HTR-8/SVneo (cell line): Measurements from ENCODE around the gene CHST1.

ENCODE experiments used
- DNase-seq: peaks from one replicate; pipeline ENCODE4 v3.0.0; 2011; ENCODE audit warnings: low spot score, mixed read lengths; ENCODE audit not compliant: insufficient read length
- FAIRE-seq: peaks from 2 replicates; lab custom pipeline; 2011; peaks lifted over from hg19 to GRCh38; lab: Jason Lieb, UNC

The CHST1 gene

DNA sequence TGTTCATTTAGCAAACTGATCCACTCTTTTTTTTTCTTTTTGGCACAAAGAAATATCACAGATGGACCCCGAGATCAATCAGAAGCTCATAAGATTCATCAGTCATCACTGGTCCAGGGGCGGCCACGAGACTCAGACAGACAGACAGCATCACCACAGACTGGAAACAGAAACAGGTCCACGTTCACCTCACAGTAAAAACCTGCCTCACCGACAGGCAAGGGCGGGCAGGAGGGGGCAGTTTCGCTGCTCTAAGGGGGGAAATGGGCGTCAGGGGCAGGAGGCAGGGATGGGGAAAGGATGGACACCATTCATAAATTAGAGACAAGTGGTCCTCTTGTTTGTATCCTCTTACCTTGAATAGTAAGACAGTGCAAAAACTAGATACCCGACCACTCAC lies 16.5 kb downstream of the CHST1 start:
- FAIRE-seq, result no peak

GRCh38 chr11:45647786-45648185 lies 17.6 kb downstream of the CHST1 start:
- FAIRE-seq (no peak), DNase-seq (no peak)

More for the DNA sequence above, 16.5 kb downstream of the CHST1 start:
- no peak for DNase-seq

- DNase-seq (no peak), FAIRE-seq (no peak)
Observed at GRCh38 chr11:45647329-45647728, 18.1 kb downstream of the CHST1 start.

GRCh38 chr11:45646275-45646927 lies 19.0 kb downstream of the CHST1 start:
- FAIRE-seq, result no peak
- DNase-seq, result no peak

DNA sequence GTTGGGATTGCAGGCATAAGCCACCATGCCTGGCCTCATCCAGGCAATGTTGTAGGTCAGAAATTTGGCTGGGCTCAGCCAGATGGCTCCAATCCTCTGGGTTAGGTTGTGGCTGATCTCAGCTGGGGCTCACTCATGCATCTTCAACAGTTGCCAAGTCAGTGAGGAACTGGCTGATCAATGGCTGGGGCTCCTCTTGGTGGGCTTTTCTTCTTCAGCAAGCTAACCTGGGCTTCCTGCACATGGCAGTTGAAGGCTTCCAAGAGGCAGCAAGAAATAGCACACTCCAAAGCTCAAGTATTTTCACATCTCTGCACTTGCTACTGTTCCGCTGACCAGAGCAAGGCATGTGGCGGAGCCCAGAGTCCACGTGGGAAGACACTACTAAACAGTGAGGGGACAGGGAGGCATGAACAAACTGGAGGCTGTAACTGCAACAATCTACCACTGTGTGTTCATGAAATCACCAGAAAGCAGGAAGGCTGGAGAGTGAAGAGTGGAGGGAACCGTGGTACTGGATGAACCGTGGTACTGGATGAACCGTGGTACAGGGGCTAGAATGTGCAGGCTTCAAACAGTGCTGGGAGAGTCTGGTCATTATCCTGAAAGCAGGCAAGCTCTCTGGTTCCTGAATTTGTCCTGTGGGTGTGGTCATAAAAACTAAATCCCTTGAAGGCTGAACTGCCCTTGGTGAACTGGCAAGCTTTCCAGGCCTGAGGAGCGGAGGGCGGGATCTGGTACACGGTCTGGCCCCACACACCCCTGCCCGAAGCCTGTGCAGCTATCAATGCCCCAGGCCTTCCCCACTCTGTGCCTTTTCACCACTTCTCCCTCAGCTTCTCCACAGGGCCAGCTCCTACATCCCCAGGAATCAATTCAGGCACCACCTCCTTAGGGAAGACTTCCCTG lies 20.2 kb downstream of the CHST1 start:
- no peak for FAIRE-seq
- no peak for DNase-seq

GRCh38 chr11:45643598-45644260 lies 21.7 kb downstream of the CHST1 start:
- DNase-seq (no peak), FAIRE-seq (no peak)

DNA sequence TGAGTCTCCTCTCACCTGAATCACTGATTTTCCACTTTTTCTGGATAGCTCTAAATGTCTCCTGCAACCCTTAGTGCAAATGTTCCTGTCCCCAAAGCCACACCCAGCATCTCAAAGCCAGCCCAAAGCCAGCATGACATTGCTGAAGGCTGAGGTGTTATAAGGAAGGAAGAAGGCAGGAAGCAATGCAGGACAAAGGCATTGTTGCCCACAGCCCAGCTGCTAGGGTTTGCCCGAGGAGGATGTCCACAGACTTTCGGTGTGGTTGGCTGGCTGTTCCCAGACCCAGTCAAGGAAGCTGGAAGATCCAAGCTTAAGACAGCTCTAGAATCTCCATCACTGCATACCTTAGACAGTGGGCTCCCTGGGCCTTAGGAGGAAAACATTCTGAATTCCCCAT lies 23.5 kb downstream of the CHST1 start:
- DNase-seq, result no peak
- no peak for FAIRE-seq

- FAIRE-seq, result no peak
- no peak for DNase-seq
Observed at GRCh38 chr11:45638051-45638450, 27.4 kb downstream of the CHST1 start.

DNA sequence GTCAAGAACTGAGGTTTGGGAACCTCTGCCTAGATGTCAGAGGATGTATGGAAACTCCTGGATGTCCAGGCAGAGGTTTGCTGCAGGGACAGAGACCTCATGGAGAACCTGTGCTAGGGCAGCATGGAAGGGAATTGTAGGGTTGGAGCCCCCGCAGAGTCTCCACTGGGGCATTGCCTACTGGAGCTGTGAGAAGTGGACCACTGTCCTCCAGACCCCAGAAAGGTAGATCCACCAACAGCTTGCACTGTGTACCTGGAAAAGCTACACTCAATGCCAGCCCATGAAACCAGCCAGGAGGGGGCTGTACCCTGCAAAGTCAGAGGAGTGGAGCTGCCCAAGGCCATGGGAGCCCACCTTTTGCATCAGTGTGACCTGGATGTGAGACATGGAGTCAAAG lies 29.5 kb downstream of the CHST1 start:
- DNase-seq, result no peak
- no peak for FAIRE-seq

GRCh38 chr11:45625611-45626010 lies 39.8 kb downstream of the CHST1 start:
- FAIRE-seq, result no peak

GRCh38 chr11:45624095-45624494 lies 41.3 kb downstream of the CHST1 start:
- FAIRE-seq, result no peak

More at GRCh38 chr11:45625611-45626010, 39.8 kb downstream of the CHST1 start:
- DNase-seq, result no peak

GRCh38 chr11:45622861-45623260 lies 42.6 kb downstream of the CHST1 start:
- FAIRE-seq (no peak), DNase-seq (no peak)

More at GRCh38 chr11:45624095-45624494, 41.3 kb downstream of the CHST1 start:
- DNase-seq, result no peak

DNA sequence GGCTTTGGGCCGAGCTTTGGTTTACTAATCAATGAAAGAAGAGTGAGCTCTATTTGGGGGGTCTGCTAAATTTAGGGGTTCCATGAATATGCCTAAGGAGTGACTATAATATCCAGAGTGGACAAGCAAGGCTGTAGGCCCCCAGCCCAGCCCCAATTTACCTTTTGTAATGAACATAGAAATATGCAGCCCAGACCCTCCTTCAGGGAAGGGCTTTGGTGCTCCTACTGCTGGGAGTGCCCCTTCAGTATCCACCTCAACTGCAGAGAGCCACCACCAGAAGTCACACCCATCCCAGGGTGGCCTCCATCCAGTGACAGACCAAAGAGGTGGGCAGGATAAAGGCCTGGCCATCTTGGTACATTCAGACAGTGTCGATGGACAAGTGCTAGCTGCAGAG lies 43.1 kb downstream of the CHST1 start:
- DNase-seq (no peak), FAIRE-seq (no peak)

DNA sequence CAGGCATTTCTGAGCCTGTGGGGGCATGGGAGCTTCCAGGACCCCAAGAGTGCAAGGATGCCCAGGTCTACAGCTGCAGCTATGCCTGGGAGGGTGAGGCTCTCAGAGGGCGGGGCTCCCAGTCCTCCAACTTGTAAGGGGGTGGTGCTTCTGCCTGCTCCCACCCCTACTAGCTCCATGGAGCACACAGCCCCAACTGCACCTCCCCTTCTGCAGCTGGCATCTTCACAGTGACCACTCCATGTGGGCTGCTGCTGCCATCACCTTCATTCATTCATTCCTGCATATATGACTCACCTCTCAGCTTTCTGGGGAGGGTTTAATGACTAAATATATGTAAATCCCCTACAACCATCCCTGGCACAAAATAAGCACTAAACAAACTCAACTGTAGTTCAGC lies 43.8 kb downstream of the CHST1 start:
- FAIRE-seq (no peak), DNase-seq (no peak)

DNA sequence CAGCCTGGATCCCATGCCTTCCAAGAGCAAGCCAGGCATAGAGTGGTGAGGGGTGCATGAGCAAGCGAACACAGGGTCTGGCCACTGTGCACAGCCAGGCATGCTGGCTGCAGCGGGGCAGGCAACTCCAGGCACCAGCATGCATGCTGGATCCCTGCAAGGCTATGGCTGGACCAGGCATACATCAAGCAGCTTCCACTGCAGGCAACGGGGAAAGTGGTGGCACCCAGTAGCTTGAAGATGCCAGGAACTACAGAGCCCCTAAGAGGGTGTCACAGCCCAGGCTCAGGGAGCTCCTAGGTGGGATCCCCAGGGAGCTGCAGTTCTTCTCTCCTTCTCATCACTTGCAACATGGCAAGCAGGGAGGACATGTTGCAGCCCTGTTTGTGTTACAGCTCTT lies 45.2 kb downstream of the CHST1 start:
- DNase-seq (no peak), FAIRE-seq (no peak)

DNA sequence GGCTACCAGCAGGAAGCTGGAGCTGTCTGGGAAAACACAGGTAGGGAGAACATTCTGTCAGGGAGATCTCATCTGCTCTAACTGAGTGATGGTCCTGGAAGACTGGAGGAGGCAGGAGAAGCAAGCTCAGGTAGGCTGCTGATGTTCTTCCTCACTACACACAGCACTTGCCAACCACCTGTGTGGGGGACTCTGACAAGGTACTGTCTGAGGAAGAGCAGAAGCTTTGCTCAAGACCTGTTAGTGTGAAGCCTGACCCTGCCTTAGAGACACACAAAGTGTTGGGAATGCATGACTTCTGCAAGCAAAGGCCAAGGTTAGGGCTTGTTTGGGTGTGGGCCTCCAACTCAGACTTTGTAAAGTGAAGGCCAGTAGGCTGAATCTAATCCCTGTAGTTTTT lies 46.5 kb downstream of the CHST1 start:
- DNase-seq, result no peak
- FAIRE-seq, result no peak

DNA sequence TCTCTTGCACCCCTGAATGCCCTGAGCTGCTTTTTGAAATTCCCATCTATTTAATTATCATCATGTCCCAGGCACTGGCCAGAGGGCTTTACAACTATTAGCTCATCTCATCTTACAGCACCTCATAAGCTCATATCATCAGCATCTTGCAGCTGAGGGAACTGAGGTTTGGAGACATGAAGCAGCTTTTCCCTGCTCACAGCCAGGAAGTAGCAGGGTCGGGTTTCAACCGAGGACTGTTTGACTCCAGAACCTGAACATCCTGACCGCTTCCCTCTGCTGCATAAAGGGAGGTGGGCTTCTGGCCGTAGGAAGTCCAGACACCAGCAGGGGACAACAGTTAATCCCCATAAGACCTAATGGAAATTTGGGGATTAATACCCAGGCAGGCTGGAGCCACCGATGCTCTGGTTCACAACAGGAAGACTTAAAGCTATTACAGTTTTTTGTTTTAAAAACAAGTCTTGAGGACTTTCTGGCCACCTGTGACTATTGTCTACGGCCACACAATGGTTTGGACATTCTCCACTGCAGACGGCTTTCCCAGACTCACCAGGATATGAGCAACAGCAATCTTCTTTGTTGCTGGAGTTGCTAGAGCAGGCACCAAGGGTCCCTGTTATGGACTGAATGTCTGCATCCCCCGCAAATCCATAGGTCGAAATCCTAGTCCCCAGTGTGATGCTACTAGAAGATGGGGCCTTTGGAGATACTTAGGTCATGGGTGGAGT lies 47.4 kb downstream of the CHST1 start:
- no peak for FAIRE-seq
- no peak for DNase-seq

GRCh38 chr11:45616802-45617549 lies 48.4 kb downstream of the CHST1 start:
- DNase-seq (no peak), FAIRE-seq (no peak)

DNA sequence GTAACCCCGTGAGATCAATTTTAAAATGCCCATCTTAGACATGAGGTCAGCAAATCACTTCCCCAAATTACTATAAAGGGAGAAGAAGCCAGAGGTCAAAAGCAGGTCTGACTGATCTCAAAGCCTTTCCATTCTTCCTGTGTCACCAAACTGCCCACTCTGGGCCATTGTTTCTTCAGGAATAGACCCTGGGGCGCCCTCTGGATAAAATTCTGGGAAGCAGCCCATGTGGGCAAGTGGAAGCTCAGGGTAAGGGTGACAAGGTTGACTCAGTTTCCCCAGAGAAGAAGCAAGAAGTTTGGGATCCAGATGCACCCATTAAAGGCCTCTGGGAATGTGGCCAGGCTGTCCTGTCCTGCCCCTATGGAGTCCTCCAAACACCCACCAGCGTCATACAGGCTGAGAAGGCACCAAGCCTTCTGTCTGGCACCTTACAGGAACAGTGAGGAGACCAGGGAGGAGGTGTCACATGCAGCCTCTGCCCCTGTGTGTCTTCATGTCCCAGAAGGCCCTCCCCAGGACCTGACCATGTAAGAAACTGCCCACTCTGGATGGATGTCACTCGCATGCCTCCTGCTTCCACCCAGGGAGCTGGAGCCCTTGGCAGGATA lies 50.1 kb downstream of the CHST1 start:
- FAIRE-seq (no peak), DNase-seq (no peak)
